Measurements from ENCODE around the gene OR5H15.
"Not testable (repeated sequence)": the region's sequence is repeated elsewhere in the genome, so short reads cannot be mapped to it uniquely, and the experiment has no call there.

- TF ChIP-seq CTCF (IDR thresholded peaks at IDR 0.05; ENCODE audit: low read depth, low read length); POLR2A (IDR thresholded peaks at IDR 0.05; ENCODE audit: extremely low read depth, insufficient read length); MAX (IDR thresholded peaks at IDR 0.05; ENCODE audit: low read depth, low read length): not testable (repeated sequence)
These were observed 24.4 kb downstream of the OR5H15 start for GRCh38 chr3:98190911-98191310.

All from NB4 (cell line).